Esophagus muscularis mucosa (tissue), 4 donors: ENCODE data around the gene STT3B.

Experiments used
- EP300 ChIP-seq: sonication (generic); formaldehyde crosslinking; IDR thresholded peaks from one replicate; pipeline ENCODE4 v1.6.1; 2017; ENCODE audit warnings: antibody characterized with exemption
- POLR2A ChIP-seq: fragments of 450-650 bp; IDR thresholded peaks from one replicate; pipeline ENCODE4 v1.6.1; 2017; ENCODE audit warnings: antibody characterized with exemption, moderate library complexity, mild to moderate bottlenecking, low read depth
- POLR2AphosphoS5 ChIP-seq, 2 donors: sonication (generic); formaldehyde crosslinking; IDR thresholded peaks; one replicate each; pipeline ENCODE4 v1.6.1; 2017; ENCODE audit warnings: antibody characterized with exemption in 2 of 2
- TF ChIP-seq, protein P1 (sequence below), 3 experiments: fragments of 200-600 bp in 2 of 3; fragments of 450-650 bp in 1 of 3; sonication (generic) in 2 of 3; IDR thresholded peaks; one replicate each; pipeline ENCODE4 v1.5.1; 2017 to 2019; ENCODE audit warnings: antibody characterized with exemption in 3 of 3, mild to moderate bottlenecking in 2 of 3, moderate library complexity in 1 of 3

DNA sequence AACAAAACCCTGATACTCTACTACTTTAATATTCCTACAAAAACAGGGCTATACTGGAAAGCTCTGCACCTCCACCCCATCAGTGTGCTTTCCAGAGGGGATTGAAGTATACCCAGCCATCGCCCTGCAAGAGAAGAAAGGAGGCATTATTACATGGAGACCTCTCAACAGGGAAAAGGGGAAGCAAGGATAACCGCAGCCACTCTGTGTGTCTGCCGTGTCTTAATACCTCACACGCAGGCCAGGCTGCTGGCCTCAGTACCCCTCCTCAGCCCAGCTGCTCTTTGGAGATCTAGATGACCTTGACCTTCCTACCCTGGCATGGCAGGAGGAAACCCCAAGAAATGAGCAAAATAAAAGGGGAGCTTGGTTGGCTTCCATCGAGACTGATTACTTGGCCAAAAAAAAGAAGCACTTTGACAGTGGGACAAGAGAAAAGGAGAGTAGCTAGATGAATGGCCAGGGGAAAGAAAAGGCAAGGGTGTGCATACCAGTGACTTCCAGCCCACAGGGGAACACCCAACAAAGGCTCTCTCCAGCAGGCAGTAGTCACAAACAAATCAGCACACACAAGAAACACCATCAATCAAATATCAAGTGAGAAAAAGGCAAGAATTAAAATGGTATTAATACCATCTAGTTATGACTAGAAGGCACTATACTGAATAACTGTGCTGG, 129.4 kb downstream of the STT3B start:
- no peak for TF ChIP-seq EP300
- TF ChIP-seq, protein P1, sequence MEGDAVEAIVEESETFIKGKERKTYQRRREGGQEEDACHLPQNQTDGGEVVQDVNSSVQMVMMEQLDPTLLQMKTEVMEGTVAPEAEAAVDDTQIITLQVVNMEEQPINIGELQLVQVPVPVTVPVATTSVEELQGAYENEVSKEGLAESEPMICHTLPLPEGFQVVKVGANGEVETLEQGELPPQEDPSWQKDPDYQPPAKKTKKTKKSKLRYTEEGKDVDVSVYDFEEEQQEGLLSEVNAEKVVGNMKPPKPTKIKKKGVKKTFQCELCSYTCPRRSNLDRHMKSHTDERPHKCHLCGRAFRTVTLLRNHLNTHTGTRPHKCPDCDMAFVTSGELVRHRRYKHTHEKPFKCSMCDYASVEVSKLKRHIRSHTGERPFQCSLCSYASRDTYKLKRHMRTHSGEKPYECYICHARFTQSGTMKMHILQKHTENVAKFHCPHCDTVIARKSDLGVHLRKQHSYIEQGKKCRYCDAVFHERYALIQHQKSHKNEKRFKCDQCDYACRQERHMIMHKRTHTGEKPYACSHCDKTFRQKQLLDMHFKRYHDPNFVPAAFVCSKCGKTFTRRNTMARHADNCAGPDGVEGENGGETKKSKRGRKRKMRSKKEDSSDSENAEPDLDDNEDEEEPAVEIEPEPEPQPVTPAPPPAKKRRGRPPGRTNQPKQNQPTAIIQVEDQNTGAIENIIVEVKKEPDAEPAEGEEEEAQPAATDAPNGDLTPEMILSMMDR (IDR thresholded peaks at IDR 0.05), result no peak
- TF ChIP-seq POLR2A, result no peak
- no peak for TF ChIP-seq POLR2AphosphoS5 (IDR thresholded peaks at IDR 0.05)
